Panc1 (cell line): ENCODE data around the gene MRLN. TPM values are rescaled to one million over a fixed set of nuclear protein-coding genes. Genes with fewer than 3 reads are reported as not detected.

Source experiments
- ATAC-seq: fragments of 200-7000 bp; cut with Tn5 transposase; 2 replicates; pipeline ENCODE4 v1.9.1; 2020; ENCODE audit warnings: mild to moderate bottlenecking, moderate library complexity
- BruUV-seq: library from RNA; stranded (reverse); fragments of 400-500 nt; replicated peaks from 2 replicates; lab custom pipeline; 2021; lab: Mats Ljungman, UMichigan
- CTCF ChIA-PET: fragments of 300-600 bp; sonication (Branson Sonifier 250); formaldehyde crosslinking; loops from one replicate; lab custom pipeline; 2022; ENCODE audit warnings: antibody characterized with exemption; lab: Charles Lee
- POLR2A ChIA-PET: fragments of 300-600 bp; sonication (Branson Sonifier 250); formaldehyde crosslinking; loops from one replicate; lab custom pipeline; 2022; ENCODE audit warnings: antibody characterized with exemption; lab: Charles Lee
- DNase-seq: peaks from one replicate; pipeline ENCODE4 v3.0.0-alpha.2; 2010; ENCODE audit warnings: low read depth, low spot score
- H3K27ac ChIP-seq: 2 replicates; pipeline ENCODE4 v1.5.1; 2011; ENCODE audit warnings: mild to moderate bottlenecking, low read length, inconsistent platforms
- H3K27me3 ChIP-seq: fragments of 200-500 bp; sonication (Bioruptor generic); 2 replicates; pipeline ENCODE4 v1.6.0; 2014; ENCODE audit warnings: low read length, inconsistent platforms; ENCODE audit not compliant: control insufficient read depth, insufficient read depth
- H3K36me3 ChIP-seq: fragments of 200-500 bp; sonication (Bioruptor generic); 2 replicates; pipeline ENCODE4 v1.5.1; 2014; ENCODE audit warnings: inconsistent platforms, mild to moderate bottlenecking, low read length, moderate library complexity; ENCODE audit not compliant: control insufficient read depth, insufficient read depth
- H3K4me1 ChIP-seq: 2 replicates; pipeline ENCODE4 v1.5.1; 2011; ENCODE audit warnings: inconsistent platforms, mild to moderate bottlenecking, low read length, moderate library complexity; ENCODE audit not compliant: control insufficient read depth, insufficient read depth
- H3K4me3 ChIP-seq, 2 experiments: 2 replicates each; pipeline ENCODE4 v1.5.1; 2011 to 2012; ENCODE audit warnings: low read depth in 2 of 2, low read length in 2 of 2, mild to moderate bottlenecking in 2 of 2, inconsistent platforms in 1 of 2, moderate library complexity in 1 of 2
- H3K9me3 ChIP-seq: fragments of 200-500 bp; sonication (Bioruptor generic); 2 replicates; pipeline ENCODE4 v1.5.1; 2014; ENCODE audit warnings: low read depth, mild to moderate bottlenecking, inconsistent platforms, low read length, moderate library complexity; ENCODE audit not compliant: control insufficient read depth, insufficient read depth
- POLR2AphosphoS5 ChIP-seq: IDR thresholded peaks from 2 replicates; pipeline ENCODE4 v1.6.1; 2012; ENCODE audit warnings: mild to moderate bottlenecking, low read depth, low read length, moderate library complexity
- SIN3A ChIP-seq: IDR thresholded peaks from 2 replicates; pipeline ENCODE4 v1.6.1; 2012; ENCODE audit warnings: low read depth, mild to moderate bottlenecking, low read length, moderate library complexity, borderline replicate concordance; ENCODE audit not compliant: insufficient read depth
- TCF7L2 ChIP-seq: IDR thresholded peaks from 2 replicates; pipeline ENCODE4 v1.6.1; 2011; ENCODE audit warnings: mild to moderate bottlenecking, low read depth, low read length, inconsistent platforms
- in situ Hi-C: cut with HindIII; loops from 2 replicates; pipeline ENCODE4 v1.10.0; 2016; ENCODE audit warnings: low sequenced_read_pairs, low pct_unique_long_range_greater_than_20kb
- intact Hi-C: fragments of 100-400 bp; cut with micrococcal nuclease; formaldehyde crosslinking; loops from one replicate; pipeline ENCODE4 v1.10.0; 2022; ENCODE audit not compliant: unreplicated experiment
- total RNA-seq: library from RNA; stranded (reverse); gene quantifications from one replicate; pipeline ENCODE4 v1.2.1, GENCODE V29; 2021; ENCODE audit not compliant: unreplicated experiment
- TF ChIP-seq, protein P1 (sequence below), 2 experiments: IDR thresholded peaks; 2 replicates each; pipeline ENCODE4 v1.6.1; 2011 to 2012; ENCODE audit warnings: low read depth in 2 of 2, control low read depth in 1 of 2, low read length in 1 of 2, mild to moderate bottlenecking in 1 of 2, moderate library complexity in 1 of 2; ENCODE audit not compliant: insufficient read depth in 1 of 2
- TF ChIP-seq, protein P2 (sequence below): fragments of 450-650 bp; IDR thresholded peaks from 2 replicates; pipeline ENCODE4 v1.5.1; 2017; ENCODE audit warnings: mild to moderate bottlenecking

The MRLN gene
- total RNA-seq, 1 experiment from 2014 or later: not detected

GRCh38 chr10:59736749-59737148, 16.5 kb downstream of the MRLN start:
- CTCF ChIA-PET: no interaction called here
- ATAC-seq (no peak), DNase-seq (no peak)
- Histone ChIP-seq H3K36me3 (no peaks in the 10 kb centered on the region), H3K27ac (no peak overlapping the region), H3K27me3 (peaks cover 9% of the 10 kb centered on the region), H3K9me3 (no peaks in the 10 kb centered on the region), H3K4me1 (no peaks in the 10 kb centered on the region), H3K4me3 (no peak overlapping the region)
- BruUV-seq: no TSS peak
- in situ Hi-C loops (no loop called here), intact Hi-C loops (loop anchor here (10.0 kb wide), 1 partner anchor 1098 kb away; no protein-coding TSS in a partner anchor)
- POLR2A ChIA-PET: no interaction called here
- TF ChIP-seq SIN3A: no peak
- TF ChIP-seq, protein P1, sequence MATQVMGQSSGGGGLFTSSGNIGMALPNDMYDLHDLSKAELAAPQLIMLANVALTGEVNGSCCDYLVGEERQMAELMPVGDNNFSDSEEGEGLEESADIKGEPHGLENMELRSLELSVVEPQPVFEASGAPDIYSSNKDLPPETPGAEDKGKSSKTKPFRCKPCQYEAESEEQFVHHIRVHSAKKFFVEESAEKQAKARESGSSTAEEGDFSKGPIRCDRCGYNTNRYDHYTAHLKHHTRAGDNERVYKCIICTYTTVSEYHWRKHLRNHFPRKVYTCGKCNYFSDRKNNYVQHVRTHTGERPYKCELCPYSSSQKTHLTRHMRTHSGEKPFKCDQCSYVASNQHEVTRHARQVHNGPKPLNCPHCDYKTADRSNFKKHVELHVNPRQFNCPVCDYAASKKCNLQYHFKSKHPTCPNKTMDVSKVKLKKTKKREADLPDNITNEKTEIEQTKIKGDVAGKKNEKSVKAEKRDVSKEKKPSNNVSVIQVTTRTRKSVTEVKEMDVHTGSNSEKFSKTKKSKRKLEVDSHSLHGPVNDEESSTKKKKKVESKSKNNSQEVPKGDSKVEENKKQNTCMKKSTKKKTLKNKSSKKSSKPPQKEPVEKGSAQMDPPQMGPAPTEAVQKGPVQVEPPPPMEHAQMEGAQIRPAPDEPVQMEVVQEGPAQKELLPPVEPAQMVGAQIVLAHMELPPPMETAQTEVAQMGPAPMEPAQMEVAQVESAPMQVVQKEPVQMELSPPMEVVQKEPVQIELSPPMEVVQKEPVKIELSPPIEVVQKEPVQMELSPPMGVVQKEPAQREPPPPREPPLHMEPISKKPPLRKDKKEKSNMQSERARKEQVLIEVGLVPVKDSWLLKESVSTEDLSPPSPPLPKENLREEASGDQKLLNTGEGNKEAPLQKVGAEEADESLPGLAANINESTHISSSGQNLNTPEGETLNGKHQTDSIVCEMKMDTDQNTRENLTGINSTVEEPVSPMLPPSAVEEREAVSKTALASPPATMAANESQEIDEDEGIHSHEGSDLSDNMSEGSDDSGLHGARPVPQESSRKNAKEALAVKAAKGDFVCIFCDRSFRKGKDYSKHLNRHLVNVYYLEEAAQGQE (IDR thresholded peaks at IDR 0.05; ENCODE audit: insufficient read depth in 1 of 2, low read depth in 2 of 2, low read length in 1 of 2): no peak
- TF ChIP-seq POLR2AphosphoS5: no peak
- TF ChIP-seq, protein P2, sequence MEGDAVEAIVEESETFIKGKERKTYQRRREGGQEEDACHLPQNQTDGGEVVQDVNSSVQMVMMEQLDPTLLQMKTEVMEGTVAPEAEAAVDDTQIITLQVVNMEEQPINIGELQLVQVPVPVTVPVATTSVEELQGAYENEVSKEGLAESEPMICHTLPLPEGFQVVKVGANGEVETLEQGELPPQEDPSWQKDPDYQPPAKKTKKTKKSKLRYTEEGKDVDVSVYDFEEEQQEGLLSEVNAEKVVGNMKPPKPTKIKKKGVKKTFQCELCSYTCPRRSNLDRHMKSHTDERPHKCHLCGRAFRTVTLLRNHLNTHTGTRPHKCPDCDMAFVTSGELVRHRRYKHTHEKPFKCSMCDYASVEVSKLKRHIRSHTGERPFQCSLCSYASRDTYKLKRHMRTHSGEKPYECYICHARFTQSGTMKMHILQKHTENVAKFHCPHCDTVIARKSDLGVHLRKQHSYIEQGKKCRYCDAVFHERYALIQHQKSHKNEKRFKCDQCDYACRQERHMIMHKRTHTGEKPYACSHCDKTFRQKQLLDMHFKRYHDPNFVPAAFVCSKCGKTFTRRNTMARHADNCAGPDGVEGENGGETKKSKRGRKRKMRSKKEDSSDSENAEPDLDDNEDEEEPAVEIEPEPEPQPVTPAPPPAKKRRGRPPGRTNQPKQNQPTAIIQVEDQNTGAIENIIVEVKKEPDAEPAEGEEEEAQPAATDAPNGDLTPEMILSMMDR: no peak
- TF ChIP-seq TCF7L2: no peak

- Histone ChIP-seq H3K4me3 (no peak overlapping the region), H3K27ac (no peak overlapping the region), H3K9me3 (no peaks in the 10 kb centered on the region), H3K36me3 (no peaks in the 10 kb centered on the region), H3K27me3 (peaks cover 9% of the 10 kb centered on the region), H3K4me1 (no peaks in the 10 kb centered on the region)
- ChIA-PET CTCF (interaction anchor here (0.5 kb wide), 1 partner anchor 45 kb away, joined by 3 read pairs; no protein-coding TSS in a partner anchor), POLR2A (no interaction called here)
- intact Hi-C loops: loop anchor here (10.0 kb wide), 1 partner anchor 1100 kb away; no protein-coding TSS in a partner anchor
- in situ Hi-C loops: no loop called here
- DNase-seq: no peak
- ATAC-seq: no peak
- TF ChIP-seq, protein P2: no peak
- BruUV-seq: no TSS peak
Measured at GRCh38 chr10:59735296-59735695, 18.0 kb downstream of the MRLN start.
